H9 (cell line): ENCODE measurements around the gene TEAD1. TPM values are rescaled to one million over a fixed set of nuclear protein-coding genes. Genes with fewer than 3 reads are reported as not detected.

Experiments used
- DNase-seq: peaks from one replicate; pipeline ENCODE4 v3.0.0-alpha.2; 2017
- H2AFZ ChIP-seq: one replicate; pipeline ENCODE4 v1.6.1; 2013; ENCODE audit warnings: mild to moderate bottlenecking, low read length, control low read depth, moderate library complexity
- H2AK5ac ChIP-seq: 2 replicates; pipeline ENCODE4 v1.6.1; 2013; ENCODE audit warnings: low read length, control low read depth, mixed read lengths; ENCODE audit not compliant: insufficient read length
- H2BK120ac ChIP-seq: one replicate; pipeline ENCODE4 v1.6.1; 2013; ENCODE audit warnings: low read depth, mild to moderate bottlenecking, low read length, control low read depth, inconsistent platforms; ENCODE audit not compliant: poor library complexity, severe bottlenecking
- H2BK12ac ChIP-seq: 2 replicates; pipeline ENCODE4 v1.6.1; 2013; ENCODE audit warnings: low read length, control low read depth, mixed read lengths, low read depth; ENCODE audit not compliant: insufficient read length
- H2BK15ac ChIP-seq: 2 replicates; pipeline ENCODE4 v1.6.1; 2013; ENCODE audit warnings: low read depth, low read length, control low read depth
- H2BK20ac ChIP-seq: one replicate; pipeline ENCODE4 v1.6.1; 2013; ENCODE audit warnings: low read depth, mild to moderate bottlenecking, low read length, control low read depth, inconsistent platforms; ENCODE audit not compliant: poor library complexity, severe bottlenecking
- H2BK5ac ChIP-seq: 2 replicates; pipeline ENCODE4 v1.6.1; 2013; ENCODE audit warnings: low read length, control low read depth, mixed read lengths; ENCODE audit not compliant: insufficient read length
- H3K14ac ChIP-seq: 2 replicates; pipeline ENCODE4 v1.6.1; 2013; ENCODE audit warnings: low read length, control low read depth; ENCODE audit not compliant: insufficient read depth
- H3K18ac ChIP-seq: 2 replicates; pipeline ENCODE4 v1.6.1; 2013; ENCODE audit warnings: low read depth, mild to moderate bottlenecking, mixed read lengths, low read length, control low read depth; ENCODE audit not compliant: insufficient read length
- H3K23ac ChIP-seq: 2 replicates; pipeline ENCODE4 v1.6.1; 2013; ENCODE audit warnings: low read length, control low read depth, mixed read lengths, low read depth; ENCODE audit not compliant: insufficient read length
- H3K23me2 ChIP-seq: 2 replicates; pipeline ENCODE4 v1.6.1; 2013; ENCODE audit warnings: low read depth, mild to moderate bottlenecking, mixed read lengths, low read length, control low read depth; ENCODE audit not compliant: insufficient read length, poor library complexity, severe bottlenecking
- H3K27ac ChIP-seq: 2 replicates; pipeline ENCODE4 v1.5.1; 2013; ENCODE audit warnings: low read length, control low read depth, mixed read lengths, low read depth; ENCODE audit not compliant: insufficient read length
- H3K27me3 ChIP-seq: 2 replicates; pipeline ENCODE4 v1.6.1; 2013; ENCODE audit warnings: low read length, control low read depth, inconsistent platforms; ENCODE audit not compliant: insufficient read depth
- H3K4ac ChIP-seq: 2 replicates; pipeline ENCODE4 v1.6.1; 2013; ENCODE audit warnings: low read depth, mild to moderate bottlenecking, control low read depth, inconsistent platforms, low read length, moderate library complexity
- H3K4me1 ChIP-seq: 2 replicates; pipeline ENCODE4 v1.6.1; 2013; ENCODE audit warnings: low read length, control low read depth, inconsistent platforms; ENCODE audit not compliant: insufficient read depth
- H3K4me2 ChIP-seq: 2 replicates; pipeline ENCODE4 v1.6.1; 2013; ENCODE audit warnings: low read length, control low read depth, mixed read lengths; ENCODE audit not compliant: insufficient read length, insufficient read depth
- H3K56ac ChIP-seq: 2 replicates; pipeline ENCODE4 v1.6.1; 2013; ENCODE audit warnings: low read depth, mild to moderate bottlenecking, mixed read lengths, low read length, control low read depth; ENCODE audit not compliant: insufficient read length
- H3K79me1 ChIP-seq: 2 replicates; pipeline ENCODE4 v1.6.1; 2013; ENCODE audit warnings: low read depth, mild to moderate bottlenecking, moderate library complexity, low read length, control low read depth, inconsistent platforms; ENCODE audit not compliant: insufficient read depth, poor library complexity, severe bottlenecking
- H3K79me2 ChIP-seq: 2 replicates; pipeline ENCODE4 v1.6.1; 2013; ENCODE audit warnings: low read length, control low read depth, inconsistent platforms; ENCODE audit not compliant: insufficient read depth
- H3K9ac ChIP-seq: 2 replicates; pipeline ENCODE4 v1.6.1; 2013; ENCODE audit warnings: low read length, control low read depth, mixed read lengths; ENCODE audit not compliant: insufficient read length; ENCODE audit errors: extremely low read depth
- H3K9me3 ChIP-seq: one replicate; pipeline ENCODE4 v1.6.1; 2013; ENCODE audit warnings: low read depth, low read length, inconsistent platforms; ENCODE audit not compliant: control insufficient read depth
- H3T11ph ChIP-seq: one replicate; pipeline ENCODE4 v1.6.1; 2013; ENCODE audit warnings: mild to moderate bottlenecking, low read length, control low read depth, inconsistent platforms
- H4K20me1 ChIP-seq: one replicate; pipeline ENCODE4 v1.6.1; 2013; ENCODE audit not compliant: control insufficient read depth, insufficient read length, insufficient read depth
- H4K5ac ChIP-seq: 2 replicates; pipeline ENCODE4 v1.6.1; 2013; ENCODE audit warnings: low read depth, mild to moderate bottlenecking, mixed read lengths, low read length, control low read depth; ENCODE audit not compliant: insufficient read length
- H4K8ac ChIP-seq: replicated peaks from 2 replicates; pipeline ENCODE4 v1.6.1; 2013; ENCODE audit warnings: low read length, control low read depth, mixed read lengths, low read depth; ENCODE audit not compliant: insufficient read length
- H4K91ac ChIP-seq: 2 replicates; pipeline ENCODE4 v1.6.1; 2013; ENCODE audit warnings: low read depth, mild to moderate bottlenecking, moderate library complexity, mixed read lengths, low read length, control low read depth; ENCODE audit not compliant: insufficient read length
- H3K27ac Mint-ChIP-seq, 3 experiments: 2 replicates in 2 of 3; 3 replicates in 1 of 3; pipeline ENCODE4 v1.8.0; 2020 to 2021; ENCODE audit warnings: mixed read lengths in 3 of 3, mild to moderate bottlenecking in 1 of 3, moderate library complexity in 1 of 3
- H3K27me3 Mint-ChIP-seq: 2 replicates; pipeline ENCODE4 v1.8.0; 2021; ENCODE audit warnings: low read depth, mild to moderate bottlenecking, moderate library complexity, mixed read lengths
- H3K36me3 Mint-ChIP-seq, 3 experiments: 2 replicates in 2 of 3; 3 replicates in 1 of 3; pipeline ENCODE4 v1.8.0; 2020 to 2021; ENCODE audit warnings: low read depth in 3 of 3, mixed read lengths in 3 of 3; ENCODE audit not compliant: insufficient read depth in 1 of 3
- H3K4me1 Mint-ChIP-seq, 2 experiments: 2 replicates each; pipeline ENCODE4 v1.8.0; 2020; ENCODE audit warnings: mixed read lengths in 2 of 2
- H3K4me3 Mint-ChIP-seq, 2 experiments: 2 replicates in 1 of 2; 3 replicates in 1 of 2; pipeline ENCODE4 v1.8.0; 2020 to 2021; ENCODE audit warnings: mild to moderate bottlenecking in 2 of 2, mixed read lengths in 2 of 2, moderate library complexity in 1 of 2
- H3K9me3 Mint-ChIP-seq, 2 experiments: 2 replicates in 1 of 2; 3 replicates in 1 of 2; pipeline ENCODE4 v1.8.0; 2020; ENCODE audit warnings: mild to moderate bottlenecking in 2 of 2, mixed read lengths in 2 of 2, moderate library complexity in 1 of 2
- WGBS: extraction: QIAGEN DNeasy Blood & Tissue Kit; methylation state at CpG from one replicate; pipeline ENCODE4 v1.1.7; 2013; ENCODE audit warnings: missing lambda C conversion rate, low lambda C conversion rate, mixed read lengths; ENCODE audit not compliant: insufficient read length; ENCODE audit errors: extremely low coverage; 5-methylcytosine and 5-hydroxymethylcytosine counted together
- total RNA-seq: library from RNA; stranded (reverse); gene quantifications from 2 replicates; pipeline ENCODE4 v1.2.1, GENCODE V29; 2021
- TF ChIP-seq, protein P1 (sequence below): fragments of 200-600 bp; sonication (generic); conservative IDR thresholded peaks from 3 replicates; pipeline ENCODE4 v1.8.0; 2021; ENCODE audit warnings: antibody characterized with exemption, mild to moderate bottlenecking

The TEAD1 gene
- total RNA-seq, 1 experiment from 2014 or later, result 75.1 TPM

DNA sequence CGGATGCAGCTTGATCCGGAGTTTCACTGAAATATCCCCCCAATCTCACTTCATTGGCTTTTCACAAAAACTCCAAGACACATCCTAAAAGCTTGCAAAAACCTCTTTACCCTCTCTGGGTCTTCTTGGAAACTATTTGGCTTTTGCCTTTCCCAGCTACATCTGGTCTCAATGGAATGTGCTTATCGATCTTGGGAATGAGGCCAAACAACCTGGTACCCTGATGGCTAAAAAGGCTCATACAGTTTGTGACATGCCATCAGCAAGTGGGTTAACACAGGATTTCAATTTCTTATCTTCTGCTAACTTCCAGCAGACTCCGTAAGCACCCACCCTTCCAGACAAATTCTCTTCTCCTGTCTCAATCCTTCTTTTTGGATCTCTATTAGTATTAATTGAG is 45.9 kb upstream of the TEAD1 start:
- DNase-seq, result no peak

More for the DNA sequence above, 45.9 kb upstream of the TEAD1 start:
- Histone ChIP-seq H3K4me1 (no peaks in the 10 kb centered on the region), H3T11ph (no peak overlapping the region), H2BK20ac (no peak overlapping the region), H2BK15ac (no peak overlapping the region), H3K27ac (no peak overlapping the region), H3K14ac (no peak overlapping the region), H3K18ac (no peak overlapping the region), H2AK5ac (no peak overlapping the region), H3K79me1 (no peaks in the 10 kb centered on the region), H3K9ac (no peak overlapping the region), H2BK12ac (no peak overlapping the region), H3K23me2 (no peaks in the 10 kb centered on the region), H3K79me2 (no peaks in the 10 kb centered on the region), H2BK5ac (no peak overlapping the region), H3K4me2 (no peak overlapping the region), H4K91ac (no peak overlapping the region), H2AFZ (no peak overlapping the region), H3K4ac (no peak overlapping the region), H4K8ac (no peak overlapping the region), H4K5ac (no peak overlapping the region), H3K27me3 (no peaks in the 10 kb centered on the region), H3K56ac (no peak overlapping the region), H4K20me1 (no peaks in the 10 kb centered on the region), H3K23ac (no peak overlapping the region), H2BK120ac (no peak overlapping the region), H3K9me3 (no peaks in the 10 kb centered on the region)
- TF ChIP-seq, protein P1, sequence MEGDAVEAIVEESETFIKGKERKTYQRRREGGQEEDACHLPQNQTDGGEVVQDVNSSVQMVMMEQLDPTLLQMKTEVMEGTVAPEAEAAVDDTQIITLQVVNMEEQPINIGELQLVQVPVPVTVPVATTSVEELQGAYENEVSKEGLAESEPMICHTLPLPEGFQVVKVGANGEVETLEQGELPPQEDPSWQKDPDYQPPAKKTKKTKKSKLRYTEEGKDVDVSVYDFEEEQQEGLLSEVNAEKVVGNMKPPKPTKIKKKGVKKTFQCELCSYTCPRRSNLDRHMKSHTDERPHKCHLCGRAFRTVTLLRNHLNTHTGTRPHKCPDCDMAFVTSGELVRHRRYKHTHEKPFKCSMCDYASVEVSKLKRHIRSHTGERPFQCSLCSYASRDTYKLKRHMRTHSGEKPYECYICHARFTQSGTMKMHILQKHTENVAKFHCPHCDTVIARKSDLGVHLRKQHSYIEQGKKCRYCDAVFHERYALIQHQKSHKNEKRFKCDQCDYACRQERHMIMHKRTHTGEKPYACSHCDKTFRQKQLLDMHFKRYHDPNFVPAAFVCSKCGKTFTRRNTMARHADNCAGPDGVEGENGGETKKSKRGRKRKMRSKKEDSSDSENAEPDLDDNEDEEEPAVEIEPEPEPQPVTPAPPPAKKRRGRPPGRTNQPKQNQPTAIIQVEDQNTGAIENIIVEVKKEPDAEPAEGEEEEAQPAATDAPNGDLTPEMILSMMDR, result no peak
- no peak overlapping the region for H3K4me3 Mint-ChIP-seq
- H3K36me3 Mint-ChIP-seq, result peaks cover 0 to 12% (median 0%) of the 10 kb centered on the region in 3 experiments; a peak in 2 of 7 replicates
- no peaks in the 10 kb centered on the region for H3K4me1 Mint-ChIP-seq
- peaks cover 9 to 12% of the 10 kb centered on the region in 2 experiments; a peak in 4 of 5 replicates for H3K9me3 Mint-ChIP-seq
- no CpG with 5 or more reads among the region's 4 CpGs for WGBS
- no peak overlapping the region for H3K27ac Mint-ChIP-seq
- H3K27me3 Mint-ChIP-seq, result peaks cover 2% of the 10 kb centered on the region
